H1 (cell line): ENCODE results near the gene OR13C5. TPM values are rescaled to one million over a fixed set of nuclear protein-coding genes. Genes with fewer than 3 reads are reported as not detected.

Experiments used
- CTCF ChIA-PET: fragments of 300-600 bp; sonication (Branson Sonifier 250); formaldehyde crosslinking; loops from one replicate; lab custom pipeline; 2021; ENCODE audit not compliant: partially characterized antibody; lab: Charles Lee
- POLR2A ChIA-PET: fragments of 300-600 bp; sonication (Branson Sonifier 250); formaldehyde crosslinking; loops from one replicate; lab custom pipeline; 2021; ENCODE audit warnings: inconsistent platforms; ENCODE audit not compliant: partially characterized antibody; lab: Charles Lee
- DNase-seq, 2 experiments: peaks; one replicate each; pipeline versions ENCODE4 v3.0.0 to v3.0.0-alpha.2; 2010 to 2022; ENCODE audit warnings: low spot score in 2 of 2, low read depth in 1 of 2, mixed read lengths in 1 of 2
- FAIRE-seq: peaks from 2 replicates; lab custom pipeline; 2011; peaks lifted over from hg19 to GRCh38; lab: Jason Lieb, UNC
- H2AFZ ChIP-seq: 2 replicates; pipeline ENCODE4 v1.8.1; 2012; ENCODE audit warnings: low read length, inconsistent platforms
- H2AK5ac ChIP-seq: 2 replicates; pipeline ENCODE4 v1.6.1; 2013; ENCODE audit warnings: low read depth, low read length
- H2BK120ac ChIP-seq: replicated peaks from 2 replicates; pipeline ENCODE3; 2013; ENCODE audit warnings: low read depth, low read length, inconsistent platforms
- H2BK12ac ChIP-seq: 2 replicates; pipeline ENCODE4 v1.6.1; 2013; ENCODE audit warnings: low read depth, low read length
- H2BK15ac ChIP-seq: 2 replicates; pipeline ENCODE4 v1.6.1; 2013; ENCODE audit warnings: low read length
- H2BK20ac ChIP-seq: 2 replicates; pipeline ENCODE4 v1.6.1; 2013; ENCODE audit warnings: low read length
- H2BK5ac ChIP-seq: 2 replicates; pipeline ENCODE4 v1.6.1; 2013; ENCODE audit warnings: low read depth, low read length
- H3K14ac ChIP-seq: 2 replicates; pipeline ENCODE4 v1.6.1; 2013; ENCODE audit warnings: inconsistent platforms; ENCODE audit not compliant: insufficient read length
- H3K18ac ChIP-seq: 2 replicates; pipeline ENCODE4 v1.6.1; 2013; ENCODE audit warnings: low read length; ENCODE audit errors: extremely low read depth
- H3K23ac ChIP-seq: 2 replicates; pipeline ENCODE4 v1.6.1; 2013; ENCODE audit warnings: inconsistent platforms; ENCODE audit not compliant: insufficient read length
- H3K23me2 ChIP-seq: 2 replicates; pipeline ENCODE4 v1.6.1; 2013; ENCODE audit warnings: low read depth, low read length
- H3K27ac ChIP-seq: 2 replicates; pipeline ENCODE4 v1.6.1; 2011; ENCODE audit warnings: low read depth, low read length, inconsistent platforms
- H3K27me3 ChIP-seq, 4 experiments: replicated peaks in 1 of 4; 1 replicate in 1 of 4; 2 replicates in 3 of 4; pipeline versions ENCODE4 v1.6.1 to v1.8.1; 2011 to 2013; ENCODE audit warnings: low read length in 3 of 4, mild to moderate bottlenecking in 3 of 4, inconsistent platforms in 2 of 4, mixed read lengths in 2 of 4, moderate library complexity in 1 of 4; ENCODE audit not compliant: control insufficient read depth in 3 of 4, insufficient read depth in 3 of 4; ENCODE audit errors: extremely low read depth in 1 of 4
- H3K36me3 ChIP-seq, 4 experiments: 2 replicates each; pipeline versions ENCODE4 v1.6.1 to v1.8.1; 2011 to 2013; ENCODE audit warnings: mild to moderate bottlenecking in 4 of 4, low read length in 3 of 4, moderate library complexity in 2 of 4, control low read depth in 1 of 4, inconsistent platforms in 1 of 4; ENCODE audit not compliant: insufficient read depth in 4 of 4, control insufficient read depth in 2 of 4
- H3K4ac ChIP-seq: replicated peaks from 2 replicates; pipeline ENCODE3; 2013; ENCODE audit warnings: low read length, low read depth, mixed read lengths, inconsistent platforms; ENCODE audit not compliant: insufficient read length
- H3K4me1 ChIP-seq, 4 experiments: replicated peaks in 1 of 4; 1 replicate in 1 of 4; 2 replicates in 3 of 4; pipeline versions ENCODE4 v1.6.1 to v1.8.1; 2011 to 2013; ENCODE audit warnings: low read length in 3 of 4, inconsistent platforms in 2 of 4, mixed read lengths in 1 of 4; ENCODE audit not compliant: insufficient read depth in 4 of 4, control insufficient read depth in 3 of 4
- H3K4me2 ChIP-seq, 2 experiments: 2 replicates each; pipeline versions ENCODE4 v1.6.1 to v1.8.1; 2011 to 2013; ENCODE audit warnings: low read depth in 2 of 2, low read length in 2 of 2, control low read depth in 1 of 2, inconsistent platforms in 1 of 2, mild to moderate bottlenecking in 1 of 2; ENCODE audit not compliant: insufficient read depth in 1 of 2
- H3K4me3 ChIP-seq, 4 experiments: fragments of 200-600, 300-600 bp in 1 of 4; sonication (generic), shearing (Covaris generic), sonication (Bioruptor Twin) in 1 of 4; 2 replicates each; pipeline versions ENCODE4 v1.5.1 to v1.8.1; 2011 to 2016; ENCODE audit warnings: low read length in 4 of 4, low read depth in 3 of 4, control low read depth in 2 of 4, inconsistent platforms in 2 of 4, mild to moderate bottlenecking in 2 of 4, mixed read lengths in 1 of 4, moderate library complexity in 1 of 4; ENCODE audit not compliant: insufficient read depth in 2 of 4; ENCODE audit errors: extremely low read depth in 1 of 4
- H3K56ac ChIP-seq: replicated peaks from 2 replicates; pipeline ENCODE3; 2013; ENCODE audit warnings: low read depth, mild to moderate bottlenecking, mixed read lengths, low read length, inconsistent platforms; ENCODE audit not compliant: insufficient read length
- H3K79me1 ChIP-seq: 2 replicates; pipeline ENCODE4 v1.6.1; 2013; ENCODE audit warnings: low read depth, low read length, control low read depth
- H3K79me2 ChIP-seq, 2 experiments: 2 replicates each; pipeline versions ENCODE4 v1.6.1 to v1.8.1; 2012 to 2013; ENCODE audit warnings: low read length in 2 of 2, mild to moderate bottlenecking in 2 of 2, inconsistent platforms in 1 of 2; ENCODE audit not compliant: insufficient read depth in 2 of 2, control insufficient read depth in 1 of 2
- H3K9ac ChIP-seq, 4 experiments: replicated peaks in 1 of 4; 1 replicate in 1 of 4; 2 replicates in 3 of 4; pipeline versions ENCODE4 v1.6.1 to v1.8.1; 2011 to 2013; ENCODE audit warnings: low read depth in 3 of 4, low read length in 3 of 4, control low read depth in 2 of 4, mild to moderate bottlenecking in 2 of 4, moderate library complexity in 2 of 4, inconsistent platforms in 1 of 4; ENCODE audit errors: extremely low read depth in 1 of 4
- H3K9me3 ChIP-seq, 2 experiments: 2 replicates each; pipeline versions ENCODE4 v1.6.1 to v1.8.1; 2012 to 2013; ENCODE audit warnings: mild to moderate bottlenecking in 2 of 2, moderate library complexity in 2 of 2, control low read depth in 1 of 2, inconsistent platforms in 1 of 2, low read depth in 1 of 2, low read length in 1 of 2, mixed read lengths in 1 of 2; ENCODE audit not compliant: insufficient read depth in 2 of 2
- H4K20me1 ChIP-seq, 2 experiments: replicated peaks in 1 of 2; 2 replicates each; pipeline versions ENCODE3 to v1.8.1; 2011 to 2013; ENCODE audit warnings: inconsistent platforms in 2 of 2, low read length in 2 of 2, mild to moderate bottlenecking in 1 of 2; ENCODE audit not compliant: insufficient read depth in 2 of 2, control insufficient read depth in 1 of 2
- H4K5ac ChIP-seq: 2 replicates; pipeline ENCODE4 v1.6.1; 2013; ENCODE audit warnings: low read length, low read depth, mixed read lengths, inconsistent platforms; ENCODE audit not compliant: insufficient read length
- H4K8ac ChIP-seq: 2 replicates; pipeline ENCODE4 v1.8.0; 2013; ENCODE audit warnings: mild to moderate bottlenecking, moderate library complexity, low read length, inconsistent platforms; ENCODE audit not compliant: insufficient read depth; ENCODE audit errors: extremely low read depth
- H4K91ac ChIP-seq: replicated peaks from 2 replicates; pipeline ENCODE3; 2013; ENCODE audit warnings: low read length, mixed read lengths, inconsistent platforms; ENCODE audit not compliant: insufficient read length
- JUN ChIP-seq: IDR thresholded peaks from 2 replicates; pipeline ENCODE4 v1.6.1; 2011; ENCODE audit warnings: low read depth, mild to moderate bottlenecking, improper control_type of control experiment, low read length
- JUND ChIP-seq: IDR thresholded peaks from 2 replicates; pipeline ENCODE4 v1.6.1; 2011; ENCODE audit warnings: mild to moderate bottlenecking, improper control_type of control experiment, low read length
- MAFK ChIP-seq: IDR thresholded peaks from 2 replicates; pipeline ENCODE4 v1.6.1; 2012; ENCODE audit warnings: low read depth, mild to moderate bottlenecking, improper control_type of control experiment, low read length
- SAP30 ChIP-seq: fragments of 300-600 bp; sonication (generic); IDR thresholded peaks from 2 replicates; pipeline ENCODE4 v1.7.1; 2012; ENCODE audit warnings: low read length, moderate library complexity, mild to moderate bottlenecking, inconsistent platforms; ENCODE audit not compliant: insufficient read depth, insufficient replicate concordance
- SIRT6 ChIP-seq: IDR thresholded peaks from one replicate; pipeline ENCODE4 v1.7.1; 2012; ENCODE audit warnings: low read length, inconsistent platforms
- TAF7 ChIP-seq: optimal IDR thresholded peaks from 2 replicates; pipeline ENCODE3; 2011; ENCODE audit warnings: low read depth, mild to moderate bottlenecking, inconsistent platforms, low read length, moderate library complexity, borderline replicate concordance
- ZNF274 ChIP-seq: IDR thresholded peaks from 2 replicates; pipeline ENCODE4 v1.7.0; 2012; ENCODE audit warnings: low read length, borderline replicate concordance; ENCODE audit errors: extremely low read depth
- WGBS, 2 experiments: shearing (Covaris generic) in 1 of 2; methylation state at CpG; one replicate each; pipeline versions ENCODE4 v1.1.6 to v1.1.7; 2013 to 2015; ENCODE audit warnings: low lambda C conversion rate in 2 of 2, mixed read lengths in 2 of 2, inconsistent platforms in 1 of 2, low coverage in 1 of 2, missing lambda C conversion rate in 1 of 2; ENCODE audit not compliant: insufficient replicate concordance in 2 of 2, insufficient coverage in 1 of 2, insufficient read length in 1 of 2; ENCODE audit errors: extremely low coverage in 1 of 2, missing lambda C conversion rate in 1 of 2; 5-methylcytosine and 5-hydroxymethylcytosine counted together
- polyA plus RNA-seq, 7 experiments: library from polyadenylated mRNA; depleted of rRNA in 3 of 7; stranded (reverse) in 5 of 7; unstranded in 2 of 7; fragments of >200 nt in 5 of 7; fragments of 200-250 nt in 2 of 7; gene quantifications; 1 replicate in 5 of 7; 2 replicates in 1 of 7; 4 replicates in 1 of 7; pipeline versions ENCODE4 v1.2.1 to v1.2.3, GENCODE V29; 2011 to 2013; ENCODE audit warnings: missing spikeins in 2 of 7, mixed read lengths in 2 of 7
- total RNA-seq: library from RNA; stranded (reverse); fragmentation: NEBNext Ultra II Directional; extraction: Animal tissue kit (Norgen Biotek cat#: 25700); gene quantifications from 2 replicates; pipeline ENCODE4 v1.2.1, GENCODE V29; 2021

The OR13C5 gene
- total and polyA plus RNA-seq, 2 of the 8 experiments (the other 6 are each of a cell fraction or from before 2014, with no cell fraction given), result not detected

- no peak for FAIRE-seq
- Histone ChIP-seq H2BK12ac (no peak overlapping the region), H3K27me3 (no peaks in the 10 kb centered on the region), H4K8ac (no peak overlapping the region), H3K4me3 (no peak overlapping the region), H3K4me2 (no peak overlapping the region), H2BK20ac (no peak overlapping the region), H4K5ac (no peak overlapping the region), H3K4ac (no peak overlapping the region), H2AK5ac (no peak overlapping the region), H3K56ac (no peak overlapping the region), H2BK120ac (no peak overlapping the region), H3K23me2 (no peaks in the 10 kb centered on the region), H3K79me2 (no peaks in the 10 kb centered on the region), H3K9me3 (no peaks in the 10 kb centered on the region), H3K14ac (no peak overlapping the region), H3K18ac (no peak overlapping the region), H2BK5ac (no peak overlapping the region), H3K27ac (no peak overlapping the region), H2BK15ac (no peak overlapping the region), H3K79me1 (no peaks in the 10 kb centered on the region), H4K20me1 (no peaks in the 10 kb centered on the region), H3K4me1 (no peaks in the 10 kb centered on the region), H3K9ac (no peak overlapping the region), H4K91ac (no peak overlapping the region), H2AFZ (no peak overlapping the region), H3K36me3 (no peaks in the 10 kb centered on the region), H3K23ac (no peak overlapping the region)
- ChIA-PET CTCF (interaction anchor here (0.6 kb wide), 1 partner anchor 291 kb away, joined by 3 read pairs; no protein-coding TSS in a partner anchor), POLR2A (no interaction called here)
- DNase-seq, result no peak
- 95% methylated on average over 1 of the region's 1 CpG; no CpG with 5 or more reads in 1 of the 2 experiments for WGBS, 2 experiments
- TF ChIP-seq SIRT6, result no peak
- TF ChIP-seq JUND, result no peak
- no peak for TF ChIP-seq MAFK
- TF ChIP-seq JUN, result no peak
- no peak for TF ChIP-seq SAP30
- TF ChIP-seq TAF7, result no peak
- no peak for TF ChIP-seq ZNF274
Measured at GRCh38 chr9:104586496-104587180, 12.6 kb downstream of the OR13C5 start.
